ENCODE results near the gene PPME1. TPM values are rescaled to one million over a fixed set of nuclear protein-coding genes. Genes with fewer than 3 reads are reported as not detected.

PPME1 gene
- total and polyA plus RNA-seq, 12 donors: 24.2 to 35.3 (median 30.0) TPM

GRCh38 chr11:74182635-74183034 lies 11.5 kb downstream of the PPME1 start:
- intact Hi-C loops (cut with DNase I): no loop called here
- peaks cover 0 to 5% (median 0%) of the 10 kb centered on the region in 11 donors for H3K9me3 ChIP-seq
- 89 to 97% methylated on average over 4 of the region's 4 CpGs for WGBS, 2 donors
- no peak for DNase-seq
- no peak for ATAC-seq
- no peaks in the 10 kb centered on the region for H3K36me3 ChIP-seq
- H3K4me3 ChIP-seq: no peak overlapping the region
- peaks cover 0 to 19% (median 3%) of the 10 kb centered on the region in 9 donors for H3K4me1 ChIP-seq
- H3K27me3 ChIP-seq: no peaks in the 10 kb centered on the region
- H3K27ac ChIP-seq: no peak overlapping the region
- no peak for TF ChIP-seq CTCF (IDR thresholded peaks at IDR 0.05)

- Histone ChIP-seq H3K27me3 (no peaks in the 10 kb centered on the region), H3K9me3 (peaks cover 0 to 8% (median 0%) of the 10 kb centered on the region in 11 donors), H3K4me1 (peaks cover 0 to 12% (median 0%) of the 10 kb centered on the region in 9 donors), H3K27ac (no peak overlapping the region), H3K36me3 (peaks cover 0 to 8% (median 0%) of the 10 kb centered on the region in 9 donors), H3K4me3 (no peak overlapping the region)
- intact Hi-C loops (cut with DNase I): no loop called here
- ATAC-seq (no peak), DNase-seq (no peak)
- 86 to 88% methylated on average over 5 of the region's 5 CpGs for WGBS, 2 donors
- no peak for TF ChIP-seq CTCF (IDR thresholded peaks at IDR 0.05)
These were observed 14.2 kb downstream of the PPME1 start for GRCh38 chr11:74185285-74185684.

- DNase-seq (no peak), ATAC-seq (no peak)
- H3K9me3 ChIP-seq: peaks cover 0 to 10% (median 0%) of the 10 kb centered on the region in 11 donors
- intact Hi-C loops (cut with DNase I): no loop called here
- H3K27ac ChIP-seq: no peak overlapping the region
- H3K27me3 ChIP-seq: no peaks in the 10 kb centered on the region
- H3K36me3 ChIP-seq: peaks cover 0 to 12% (median 0%) of the 10 kb centered on the region in 9 donors
- no peak for TF ChIP-seq CTCF (IDR thresholded peaks at IDR 0.05)
- peaks cover 0 to 12% (median 0%) of the 10 kb centered on the region in 9 donors for H3K4me1 ChIP-seq
- no peak overlapping the region for H3K4me3 ChIP-seq
- 82% methylated on average over 2 of the region's 2 CpGs for WGBS, 2 donors
These were observed 14.6 kb downstream of the PPME1 start for GRCh38 chr11:74185695-74186094.

GRCh38 chr11:74195828-74196227 lies 24.7 kb downstream of the PPME1 start:
- intact Hi-C loops (cut with DNase I): no loop called here
- H3K27me3 ChIP-seq: no peaks in the 10 kb centered on the region
- no peak overlapping the region for H3K4me3 ChIP-seq
- peaks cover 0 to 6% (median 0%) of the 10 kb centered on the region in 9 donors for H3K4me1 ChIP-seq
- DNase-seq (no peak), ATAC-seq (no peak)
- H3K27ac ChIP-seq: no peak overlapping the region
- TF ChIP-seq CTCF (IDR thresholded peaks at IDR 0.05): no peak
- peaks cover 0 to 5% (median 0%) of the 10 kb centered on the region in 9 donors for H3K36me3 ChIP-seq
- H3K9me3 ChIP-seq: peaks cover 0 to 16% (median 0%) of the 10 kb centered on the region in 11 donors
